OCI-LY1 (cell line): ENCODE data around the gene CCDC194.

ENCODE experiments used
- EZH2 ChIP-seq: fragments of 200-600 bp; sonication (generic), shearing (Covaris generic); IDR thresholded peaks from 2 replicates; pipeline ENCODE4 v1.8.0; 2017; ENCODE audit warnings: borderline replicate concordance, mixed run types, mild to moderate bottlenecking, antibody characterized with exemption, low read length, moderate library complexity, mixed read lengths
- TF ChIP-seq, protein P1 (sequence below): fragments of 200-600 bp; sonication (generic), shearing (Covaris generic); IDR thresholded peaks from 2 replicates; pipeline ENCODE4 v1.5.1; 2017; ENCODE audit warnings: mild to moderate bottlenecking, antibody characterized with exemption, low read length, moderate library complexity, mixed read lengths

GRCh38 chr19:17402982-17403855 lies 9.2 kb upstream of the CCDC194 start:
- TF ChIP-seq, protein P1, sequence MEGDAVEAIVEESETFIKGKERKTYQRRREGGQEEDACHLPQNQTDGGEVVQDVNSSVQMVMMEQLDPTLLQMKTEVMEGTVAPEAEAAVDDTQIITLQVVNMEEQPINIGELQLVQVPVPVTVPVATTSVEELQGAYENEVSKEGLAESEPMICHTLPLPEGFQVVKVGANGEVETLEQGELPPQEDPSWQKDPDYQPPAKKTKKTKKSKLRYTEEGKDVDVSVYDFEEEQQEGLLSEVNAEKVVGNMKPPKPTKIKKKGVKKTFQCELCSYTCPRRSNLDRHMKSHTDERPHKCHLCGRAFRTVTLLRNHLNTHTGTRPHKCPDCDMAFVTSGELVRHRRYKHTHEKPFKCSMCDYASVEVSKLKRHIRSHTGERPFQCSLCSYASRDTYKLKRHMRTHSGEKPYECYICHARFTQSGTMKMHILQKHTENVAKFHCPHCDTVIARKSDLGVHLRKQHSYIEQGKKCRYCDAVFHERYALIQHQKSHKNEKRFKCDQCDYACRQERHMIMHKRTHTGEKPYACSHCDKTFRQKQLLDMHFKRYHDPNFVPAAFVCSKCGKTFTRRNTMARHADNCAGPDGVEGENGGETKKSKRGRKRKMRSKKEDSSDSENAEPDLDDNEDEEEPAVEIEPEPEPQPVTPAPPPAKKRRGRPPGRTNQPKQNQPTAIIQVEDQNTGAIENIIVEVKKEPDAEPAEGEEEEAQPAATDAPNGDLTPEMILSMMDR: no peak
- TF ChIP-seq EZH2: no peak
